Vagina (tissue), 2 donors: ENCODE data around the gene CREB5.

ENCODE experiments used
- POLR2A ChIP-seq, 2 donors: fragments of 450-650 bp; IDR thresholded peaks; one replicate each; pipeline ENCODE4 v1.6.1; 2017; ENCODE audit warnings: antibody characterized with exemption in 2 of 2, mild to moderate bottlenecking in 2 of 2, moderate library complexity in 2 of 2
- POLR2AphosphoS5 ChIP-seq, 2 donors: sonication (generic); formaldehyde crosslinking; IDR thresholded peaks; one replicate each; pipeline ENCODE4 v1.9.0; 2017; ENCODE audit warnings: antibody characterized with exemption in 2 of 2, mild to moderate bottlenecking in 2 of 2, low read depth in 1 of 2; ENCODE audit not compliant: insufficient read depth in 1 of 2
- TF ChIP-seq, protein P1 (sequence below), 3 experiments: fragments of 450-650 bp in 2 of 3; fragments of 200-600 bp in 1 of 3; sonication (generic) in 1 of 3; IDR thresholded peaks; one replicate each; pipeline ENCODE4 v1.5.1; 2017 to 2019; ENCODE audit warnings: antibody characterized with exemption in 3 of 3, mild to moderate bottlenecking in 2 of 3, moderate library complexity in 2 of 3

DNA sequence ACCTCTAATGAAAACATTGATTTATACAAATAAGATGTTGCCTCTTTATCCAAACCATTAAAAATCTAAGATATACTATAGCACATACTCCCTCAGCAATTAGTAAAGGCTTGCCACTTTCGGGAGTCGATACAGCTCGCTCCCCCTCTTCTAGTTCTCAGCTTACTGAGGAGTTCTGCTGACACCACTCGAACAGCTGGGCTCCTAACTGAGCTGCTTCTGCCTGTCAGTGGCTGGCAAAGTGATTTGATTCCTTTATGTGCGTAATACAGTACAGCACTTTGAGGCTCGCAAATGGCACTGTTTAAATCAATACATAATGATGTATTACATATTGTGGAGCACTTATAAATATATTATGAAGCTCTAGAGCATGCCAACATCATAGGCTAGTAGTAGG is 241.8 kb downstream of the CREB5 start:
- TF ChIP-seq, protein P1, sequence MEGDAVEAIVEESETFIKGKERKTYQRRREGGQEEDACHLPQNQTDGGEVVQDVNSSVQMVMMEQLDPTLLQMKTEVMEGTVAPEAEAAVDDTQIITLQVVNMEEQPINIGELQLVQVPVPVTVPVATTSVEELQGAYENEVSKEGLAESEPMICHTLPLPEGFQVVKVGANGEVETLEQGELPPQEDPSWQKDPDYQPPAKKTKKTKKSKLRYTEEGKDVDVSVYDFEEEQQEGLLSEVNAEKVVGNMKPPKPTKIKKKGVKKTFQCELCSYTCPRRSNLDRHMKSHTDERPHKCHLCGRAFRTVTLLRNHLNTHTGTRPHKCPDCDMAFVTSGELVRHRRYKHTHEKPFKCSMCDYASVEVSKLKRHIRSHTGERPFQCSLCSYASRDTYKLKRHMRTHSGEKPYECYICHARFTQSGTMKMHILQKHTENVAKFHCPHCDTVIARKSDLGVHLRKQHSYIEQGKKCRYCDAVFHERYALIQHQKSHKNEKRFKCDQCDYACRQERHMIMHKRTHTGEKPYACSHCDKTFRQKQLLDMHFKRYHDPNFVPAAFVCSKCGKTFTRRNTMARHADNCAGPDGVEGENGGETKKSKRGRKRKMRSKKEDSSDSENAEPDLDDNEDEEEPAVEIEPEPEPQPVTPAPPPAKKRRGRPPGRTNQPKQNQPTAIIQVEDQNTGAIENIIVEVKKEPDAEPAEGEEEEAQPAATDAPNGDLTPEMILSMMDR (IDR thresholded peaks at IDR 0.05), result no peak
- TF ChIP-seq POLR2AphosphoS5 (IDR thresholded peaks at IDR 0.05; ENCODE audit: insufficient read depth in 1 of 2, low read depth in 1 of 2), result no peak
- TF ChIP-seq POLR2A (IDR thresholded peaks at IDR 0.05), result no peak
